HUES48 (cell line): ENCODE measurements around the gene FEV.

ENCODE experiments used
- H3K27ac ChIP-seq: one replicate; pipeline ENCODE4 v1.7.0; 2013; ENCODE audit warnings: low read depth, low read length, inconsistent platforms
- H3K27me3 ChIP-seq: 2 replicates; pipeline ENCODE4 v1.6.1; 2013; ENCODE audit warnings: mild to moderate bottlenecking, low read length; ENCODE audit not compliant: control insufficient read depth, insufficient read depth
- H3K36me3 ChIP-seq: 2 replicates; pipeline ENCODE4 v1.6.1; 2013; ENCODE audit warnings: low read length; ENCODE audit not compliant: control insufficient read depth, insufficient read depth
- H3K4me1 ChIP-seq: 2 replicates; pipeline ENCODE4 v1.6.1; 2013; ENCODE audit warnings: mild to moderate bottlenecking, low read length; ENCODE audit not compliant: control insufficient read depth, insufficient read depth
- H3K4me3 ChIP-seq: 2 replicates; pipeline ENCODE4 v1.5.1; 2013; ENCODE audit warnings: mild to moderate bottlenecking, low read depth, low read length
- H3K9ac ChIP-seq: 2 replicates; pipeline ENCODE4 v1.6.1; 2013; ENCODE audit warnings: mild to moderate bottlenecking, low read depth, low read length, moderate library complexity
- H3K9me3 ChIP-seq: 2 replicates; pipeline ENCODE4 v1.6.1; 2013; ENCODE audit warnings: low read length; ENCODE audit not compliant: control insufficient read depth, insufficient read depth

Gene FEV

DNA sequence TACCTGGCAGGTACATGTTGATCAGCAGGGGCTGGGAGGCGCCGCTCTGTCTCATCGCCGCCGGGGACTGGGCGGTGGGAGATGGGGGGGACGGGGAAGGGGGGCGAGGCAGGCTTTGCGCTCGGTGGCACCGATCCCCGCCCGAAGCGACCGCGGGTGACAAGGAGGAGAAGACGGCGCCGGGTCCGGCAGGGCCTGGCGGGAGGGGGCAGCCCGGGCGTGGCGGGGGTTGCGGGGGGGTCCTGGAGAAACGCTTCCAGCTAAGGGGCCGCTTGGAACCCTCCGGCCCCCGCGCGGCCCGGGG, at the start of gene FEV:
Gene FEV (minus strand): TSS at position 164 of the 304 bp plus-strand sequence. CDS start 109 bp downstream, at position 55.
- Histone ChIP-seq H3K9ac (no peak within 1 kb of the TSS), H3K27ac (no peak within 1 kb of the TSS), H3K4me3 (peak within 1 kb of the TSS; percentile 41; the same call in 1 of the 2 replicates), H3K27me3 (peaks cover 98% of the 10 kb centered on the region), H3K9me3 (no peaks in the 10 kb centered on the region), H3K36me3 (no peaks in the 10 kb centered on the region), H3K4me1 (no peaks in the 10 kb centered on the region; the same call in 1 of the 2 replicates)

DNA sequence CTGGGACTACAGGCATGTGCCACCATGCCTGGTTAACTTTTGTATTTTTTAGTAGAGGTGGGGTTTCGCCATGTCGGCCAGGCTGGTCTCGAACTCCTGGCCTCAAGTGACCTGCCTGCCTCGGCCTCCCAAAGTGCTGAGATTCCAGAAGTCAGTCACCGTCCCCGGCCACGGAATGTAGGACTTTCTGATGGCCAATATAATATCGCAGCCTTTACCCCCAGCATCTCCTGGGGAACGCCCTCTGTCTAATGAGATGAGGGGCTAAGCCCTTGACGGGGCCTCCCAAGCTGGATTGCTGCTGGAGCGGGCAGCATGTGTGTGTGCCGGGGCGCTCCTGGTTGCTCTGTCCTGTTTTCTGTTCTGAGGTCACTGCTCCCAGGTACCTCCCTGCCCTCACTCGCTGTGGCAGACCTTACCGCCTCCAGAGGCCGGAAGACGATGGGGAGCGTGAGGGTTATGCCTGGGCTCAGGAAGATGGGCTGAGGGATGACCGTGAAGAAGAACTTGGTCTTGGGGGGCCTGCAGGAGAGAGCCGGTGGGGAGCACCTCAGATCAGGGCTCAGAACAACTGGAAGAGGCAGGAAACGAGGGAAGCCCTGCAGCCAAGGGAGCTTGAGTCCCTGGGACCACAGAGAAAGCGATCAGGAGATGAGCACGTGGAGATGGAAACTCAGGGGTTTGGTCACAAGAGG, 47.2 kb upstream of the FEV start:
- Histone ChIP-seq H3K27ac (no peak overlapping the region), H3K9me3 (no peaks in the 10 kb centered on the region), H3K27me3 (no peaks in the 10 kb centered on the region), H3K4me1 (no peaks in the 10 kb centered on the region), H3K9ac (no peak overlapping the region), H3K36me3 (no peaks in the 10 kb centered on the region), H3K4me3 (no peak overlapping the region)

DNA sequence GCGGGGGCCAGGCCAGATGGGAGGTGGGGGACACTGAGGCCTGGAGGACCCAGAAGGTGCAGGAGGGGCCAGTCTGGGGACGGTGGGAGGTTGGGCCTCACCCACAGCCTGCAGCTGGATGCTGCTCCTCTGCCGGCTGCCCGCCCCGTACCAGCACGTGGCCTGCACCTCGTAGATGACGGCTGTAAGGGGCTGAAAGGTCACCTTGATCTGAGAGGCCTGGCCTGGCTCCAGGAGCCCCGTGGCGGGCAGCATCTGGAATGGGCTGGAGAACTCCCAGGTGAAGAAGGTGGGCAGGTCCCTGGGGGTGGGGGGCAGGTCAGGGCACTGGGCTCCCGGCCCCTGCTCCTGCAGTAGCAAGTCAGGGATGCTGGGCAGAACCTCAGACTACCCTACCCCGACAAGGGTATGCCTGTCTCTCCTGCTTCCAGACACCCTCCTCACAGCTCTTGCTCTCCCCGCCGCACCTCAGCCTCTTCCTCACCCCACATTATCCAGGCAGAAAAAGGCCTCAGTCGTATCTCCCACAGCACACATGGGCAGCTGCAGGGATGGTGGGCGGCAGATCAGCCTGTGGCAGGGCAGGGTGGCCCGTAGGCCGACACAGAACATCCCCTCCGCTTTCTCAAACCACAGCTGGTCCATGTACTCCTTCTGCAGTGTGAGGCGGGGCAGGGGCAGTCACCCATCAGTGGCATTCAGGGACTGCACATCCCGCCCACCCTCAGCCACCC, 46.2 kb upstream of the FEV start:
- Histone ChIP-seq H3K9ac (no peak overlapping the region), H3K27me3 (no peaks in the 10 kb centered on the region), H3K4me3 (no peak overlapping the region), H3K27ac (no peak overlapping the region), H3K4me1 (no peaks in the 10 kb centered on the region), H3K36me3 (no peaks in the 10 kb centered on the region), H3K9me3 (no peaks in the 10 kb centered on the region)

DNA sequence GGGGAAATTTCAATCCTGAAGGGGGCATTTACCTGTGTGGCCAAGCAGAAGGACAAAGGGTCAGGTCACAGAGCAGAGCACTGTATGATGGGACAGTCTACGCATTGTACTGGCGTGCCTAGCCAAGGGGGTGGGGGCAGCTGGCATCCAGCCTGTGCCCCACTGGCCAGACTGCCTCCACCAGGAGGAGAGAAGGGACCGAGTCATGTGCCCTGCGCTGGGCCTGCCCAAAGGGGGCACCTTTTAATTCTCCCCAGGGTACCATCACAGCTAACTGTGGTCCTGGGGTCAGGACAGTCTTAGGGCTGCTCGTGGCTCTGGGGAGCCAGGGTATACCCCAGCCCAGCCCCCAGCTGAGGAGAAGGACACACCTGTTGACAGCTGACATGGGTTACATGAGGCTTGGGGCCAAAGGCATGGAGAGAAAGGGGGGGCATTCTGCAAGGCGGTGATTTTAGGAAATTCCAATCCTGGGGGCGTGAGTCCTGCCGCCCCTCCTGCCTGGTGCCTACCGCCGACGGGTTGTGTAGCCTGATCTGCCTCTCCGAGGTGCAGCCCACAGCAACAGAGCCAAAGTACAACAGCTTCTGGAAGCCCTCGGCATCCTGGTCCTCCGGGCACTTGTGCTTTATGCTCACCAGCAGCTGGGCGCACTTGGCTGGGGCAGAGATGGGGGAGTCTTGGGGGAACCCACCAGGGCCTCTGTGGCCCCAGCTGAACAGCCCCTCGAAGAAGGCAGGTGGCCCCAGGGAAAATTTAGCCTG, 45.4 kb upstream of the FEV start:
- no peak overlapping the region for H3K27ac ChIP-seq
- no peaks in the 10 kb centered on the region for H3K27me3 ChIP-seq
- no peak overlapping the region for H3K4me3 ChIP-seq
- no peaks in the 10 kb centered on the region for H3K4me1 ChIP-seq
- H3K9ac ChIP-seq: no peak overlapping the region
- H3K9me3 ChIP-seq: no peaks in the 10 kb centered on the region
- H3K36me3 ChIP-seq: no peaks in the 10 kb centered on the region

DNA sequence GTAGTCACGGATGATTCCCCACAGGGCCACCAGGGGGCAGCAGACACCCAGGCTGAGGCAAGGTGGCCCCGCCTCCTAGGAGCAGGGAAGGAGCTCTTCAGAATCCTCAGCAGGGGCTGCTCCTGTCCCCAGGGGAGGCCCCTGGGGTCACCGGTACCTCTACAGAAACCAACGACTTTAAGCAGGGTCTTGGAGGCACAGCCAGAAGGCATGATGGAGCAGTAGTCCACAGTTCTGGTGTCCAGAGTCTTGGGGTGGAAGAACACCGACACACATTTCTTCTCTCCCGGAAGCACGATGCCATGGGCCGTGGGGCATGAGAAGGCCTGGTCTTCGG, 44.8 kb upstream of the FEV start:
- no peaks in the 10 kb centered on the region for H3K9me3 ChIP-seq
- H3K4me3 ChIP-seq: no peak overlapping the region
- no peak overlapping the region for H3K9ac ChIP-seq
- no peaks in the 10 kb centered on the region for H3K27me3 ChIP-seq
- H3K27ac ChIP-seq: no peak overlapping the region
- no peaks in the 10 kb centered on the region for H3K36me3 ChIP-seq
- H3K4me1 ChIP-seq: no peaks in the 10 kb centered on the region

DNA sequence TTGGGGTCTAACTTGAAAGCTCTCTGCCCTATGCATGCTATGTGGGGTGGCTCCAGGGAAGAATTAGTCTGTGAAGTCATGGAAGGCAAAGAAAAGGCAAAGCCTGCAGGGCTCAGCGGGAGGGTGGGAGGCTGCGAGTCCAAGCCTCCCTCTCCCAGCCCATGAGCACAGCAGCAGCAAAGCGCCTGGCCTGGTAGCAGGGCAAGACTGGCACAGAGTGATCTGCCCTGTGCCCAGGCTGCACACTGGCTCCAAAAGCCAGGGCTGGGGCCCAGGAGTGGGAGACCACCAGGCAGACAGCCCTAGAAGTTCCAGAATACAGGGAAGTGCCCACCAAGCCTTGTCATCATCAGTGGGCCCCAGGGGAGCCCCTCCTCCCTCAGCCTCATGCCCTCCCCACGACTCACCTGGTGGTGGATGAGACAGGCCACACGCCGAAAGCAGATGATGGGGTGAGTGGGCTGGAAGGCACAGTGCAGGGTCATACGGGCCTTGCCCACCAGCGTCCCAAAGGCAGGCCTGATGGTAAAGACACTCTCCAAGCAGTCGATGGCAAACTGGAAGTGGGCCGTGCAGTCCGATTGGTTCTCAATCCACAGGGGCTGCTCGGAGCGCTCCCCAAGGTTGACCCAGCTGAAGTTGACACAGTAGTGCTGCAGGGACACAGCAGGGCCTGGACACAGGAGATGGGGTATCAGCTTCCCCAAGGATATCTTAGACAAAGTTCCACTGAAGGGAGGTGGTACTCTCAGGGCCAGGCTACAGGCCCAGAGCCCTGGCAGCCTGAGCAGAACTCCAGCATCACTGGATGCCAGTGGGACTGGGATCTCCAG, 44.2 kb upstream of the FEV start:
- H3K4me1 ChIP-seq: no peaks in the 10 kb centered on the region
- no peaks in the 10 kb centered on the region for H3K36me3 ChIP-seq
- H3K4me3 ChIP-seq: no peak overlapping the region
- no peaks in the 10 kb centered on the region for H3K9me3 ChIP-seq
- no peaks in the 10 kb centered on the region for H3K27me3 ChIP-seq
- H3K9ac ChIP-seq: no peak overlapping the region
- no peak overlapping the region for H3K27ac ChIP-seq

DNA sequence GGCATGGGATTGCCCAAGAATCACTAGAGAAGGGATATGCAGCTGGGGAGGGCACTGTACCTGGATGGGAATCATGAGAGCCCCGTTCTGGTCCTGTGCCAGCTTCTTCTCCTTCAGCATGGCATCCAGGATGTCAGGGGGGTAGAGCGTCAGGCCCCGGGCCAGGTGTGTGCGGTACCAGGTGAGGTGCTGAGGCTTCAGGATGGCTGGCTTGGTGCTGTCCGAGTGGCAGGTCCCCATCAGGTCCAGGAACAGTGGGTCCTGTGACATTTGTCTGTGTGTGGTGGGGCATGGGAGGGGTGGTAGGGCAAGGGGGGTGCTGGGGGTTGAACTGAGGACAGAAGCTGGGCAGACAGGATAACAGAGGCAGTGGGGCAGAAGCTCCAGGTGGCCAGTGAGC, 43.2 kb upstream of the FEV start:
- Histone ChIP-seq H3K4me3 (no peak overlapping the region), H3K4me1 (no peaks in the 10 kb centered on the region), H3K36me3 (no peaks in the 10 kb centered on the region), H3K27me3 (no peaks in the 10 kb centered on the region), H3K9me3 (no peaks in the 10 kb centered on the region), H3K27ac (no peak overlapping the region), H3K9ac (no peak overlapping the region)

DNA sequence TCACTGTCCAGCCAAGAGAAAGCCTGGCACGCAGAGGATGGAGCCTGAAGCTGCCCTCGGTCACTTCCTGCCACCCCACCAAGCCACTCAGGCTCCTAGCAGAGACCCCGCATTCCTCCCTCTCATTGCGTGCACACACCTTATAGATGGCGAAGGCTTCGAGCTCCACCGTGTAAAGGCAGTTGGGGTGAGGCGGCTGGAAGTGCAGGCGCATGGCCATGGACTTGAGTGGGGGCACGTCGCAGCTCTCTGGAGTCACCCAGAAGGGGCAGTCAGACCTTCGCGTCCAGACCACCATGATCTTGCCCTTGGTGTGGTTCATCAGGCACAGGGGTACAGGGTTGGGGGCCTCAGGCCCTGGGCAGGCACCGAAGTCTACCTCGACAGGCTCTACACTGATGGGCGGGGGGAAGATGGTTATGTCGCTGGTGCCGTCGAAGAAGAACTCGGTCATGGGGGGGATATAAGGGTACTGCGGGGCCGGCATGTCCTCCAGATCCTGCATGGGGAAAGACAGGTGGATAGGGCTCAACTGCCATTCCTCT, 42.6 kb upstream of the FEV start:
- Histone ChIP-seq H3K27ac (no peak overlapping the region), H3K4me1 (no peaks in the 10 kb centered on the region), H3K9me3 (no peaks in the 10 kb centered on the region), H3K27me3 (no peaks in the 10 kb centered on the region), H3K36me3 (no peaks in the 10 kb centered on the region), H3K4me3 (no peak overlapping the region), H3K9ac (no peak overlapping the region)

DNA sequence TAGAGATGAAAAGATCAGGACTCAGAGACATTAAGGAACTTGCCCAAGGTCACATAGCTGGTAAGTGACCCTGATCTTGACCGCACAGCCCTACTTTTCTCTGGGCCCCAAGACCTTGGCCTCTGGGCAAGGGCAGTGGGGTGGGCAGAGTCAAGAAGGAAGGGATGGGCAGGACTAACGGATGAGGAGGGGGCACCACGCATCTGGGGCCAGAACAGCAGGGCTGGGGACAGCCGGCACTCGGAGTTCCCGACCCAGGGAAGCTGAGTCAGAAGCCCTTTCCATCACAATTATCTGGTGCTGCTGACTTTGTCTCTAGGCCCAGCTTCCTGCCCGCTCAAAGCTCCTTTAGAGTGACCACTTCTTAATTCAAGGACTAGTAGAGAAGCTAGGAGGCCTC, 42.0 kb upstream of the FEV start:
- Histone ChIP-seq H3K9ac (no peak overlapping the region), H3K27ac (no peak overlapping the region), H3K4me3 (no peak overlapping the region), H3K9me3 (no peaks in the 10 kb centered on the region), H3K27me3 (no peaks in the 10 kb centered on the region), H3K4me1 (no peaks in the 10 kb centered on the region), H3K36me3 (no peaks in the 10 kb centered on the region)

DNA sequence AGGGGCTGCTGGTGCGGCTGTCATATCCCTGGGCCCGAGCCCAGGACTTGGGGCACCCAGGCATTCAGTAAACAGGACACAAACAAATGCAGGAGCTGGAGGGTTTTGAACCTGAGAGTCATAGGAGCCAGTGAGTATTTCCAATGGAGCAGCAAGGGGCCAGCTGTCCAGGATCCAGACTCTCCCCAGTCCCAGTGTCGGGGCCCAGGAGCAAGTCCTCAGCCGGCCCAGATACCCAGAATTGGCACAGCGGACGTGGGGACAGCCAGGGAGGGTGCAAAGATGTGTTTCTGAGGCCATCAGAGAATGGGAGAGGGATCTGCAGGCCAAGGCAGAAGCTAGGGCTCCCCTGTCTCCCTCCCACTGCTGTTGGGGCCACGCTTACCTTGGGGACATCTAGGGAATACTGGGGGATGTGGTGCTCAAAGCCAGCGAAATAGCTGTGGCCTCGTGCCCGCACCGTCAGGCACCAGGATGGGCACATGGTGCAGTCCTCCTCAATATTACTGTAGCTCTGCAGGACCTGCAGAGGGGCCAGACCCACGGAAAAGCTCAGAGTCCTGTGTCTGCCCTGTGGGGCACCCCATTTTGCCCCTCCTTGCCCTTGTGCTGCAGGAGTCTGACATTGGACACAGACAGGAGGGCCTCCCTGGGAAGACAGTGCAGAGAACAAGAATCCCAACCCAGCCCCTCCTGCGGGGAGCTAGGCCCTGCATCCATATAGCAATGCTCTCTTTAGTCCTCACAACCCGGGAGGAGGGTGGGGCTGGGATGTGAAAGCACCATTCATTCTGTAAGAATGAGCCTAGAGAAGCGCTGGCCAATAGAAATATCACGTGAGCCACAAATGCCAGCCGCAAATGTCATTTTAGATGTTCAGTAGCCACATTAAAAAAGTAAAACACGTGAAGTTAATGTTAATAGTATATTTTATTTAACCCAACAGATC, 40.9 kb upstream of the FEV start:
- no peaks in the 10 kb centered on the region for H3K36me3 ChIP-seq
- no peak overlapping the region for H3K27ac ChIP-seq
- no peaks in the 10 kb centered on the region for H3K27me3 ChIP-seq
- no peak overlapping the region for H3K4me3 ChIP-seq
- no peaks in the 10 kb centered on the region for H3K4me1 ChIP-seq
- no peaks in the 10 kb centered on the region for H3K9me3 ChIP-seq
- H3K9ac ChIP-seq: no peak overlapping the region
